ENCODE data around the gene EGR2.

The EGR2 gene

GRCh38 chr10:62817766-62818425, 1.7 kb upstream of the EGR2 start:
- WGBS (ENCODE audit: extremely low coverage, insufficient coverage, low lambda C conversion rate) = no CpG with 5 or more reads among the region's 51 CpGs
- H3K27ac ChIP-seq (ENCODE audit: low read depth, low read length) = no peak overlapping the region
- H4K8ac ChIP-seq (ENCODE audit: low read depth, low read length) = no peak overlapping the region
- no peak overlapping the region for H2AK5ac ChIP-seq (ENCODE audit: low read length)
- H2BK120ac ChIP-seq (ENCODE audit: low read depth, low read length) = no peak overlapping the region
- no peak overlapping the region for H2BK15ac ChIP-seq (replicated peaks; ENCODE audit: low read depth)
- H3K4me2 ChIP-seq (ENCODE audit: low read length) = peak overlapping the region; percentile 52
- H3K4me3 ChIP-seq (ENCODE audit: low read length) = no peak overlapping the region
- H3K56ac ChIP-seq (ENCODE audit: low read length) = peak overlapping the region; percentile 22
- no peak overlapping the region for H3K4ac ChIP-seq (ENCODE audit: low read depth, low read length)
- no peak overlapping the region for H3K23ac ChIP-seq (ENCODE audit: low read length)
- no peaks in the 10 kb centered on the region for H3K79me2 ChIP-seq (ENCODE audit: control insufficient read depth, insufficient read depth, low read length)
- peak; percentile 92 for DNase-seq
- no peak overlapping the region for H2BK5ac ChIP-seq (ENCODE audit: low read length)
- peak overlapping the region; percentile 37 for H3K9ac ChIP-seq (ENCODE audit: low read length)
- H3K4me1 ChIP-seq (ENCODE audit: control insufficient read depth, low read depth, low read length) = no peaks in the 10 kb centered on the region
- H3K79me1 ChIP-seq (ENCODE audit: low read length) = no peaks in the 10 kb centered on the region
- H4K5ac ChIP-seq (ENCODE audit: low read length) = no peak overlapping the region
- H3K36me3 ChIP-seq (ENCODE audit: control insufficient read depth, insufficient read depth, low read length) = no peaks in the 10 kb centered on the region
- H3K27me3 ChIP-seq (ENCODE audit: insufficient read depth, low read length, poor library complexity) = peaks cover 26% of the 10 kb centered on the region
- H3K18ac ChIP-seq (ENCODE audit: low read length) = no peak overlapping the region

- Histone ChIP-seq H4K8ac (ENCODE audit: low read depth, low read length) (no peak overlapping the region), H3K4me3 (ENCODE audit: low read length) (peak overlapping the region; percentile 16), H3K23ac (ENCODE audit: low read length) (no peak overlapping the region), H3K27ac (ENCODE audit: low read depth, low read length) (no peak overlapping the region), H3K56ac (ENCODE audit: low read length) (peak overlapping the region; percentile 18), H4K5ac (ENCODE audit: low read length) (no peak overlapping the region), H2AK5ac (ENCODE audit: low read length) (no peak overlapping the region), H3K79me2 (ENCODE audit: control insufficient read depth, insufficient read depth, low read length) (no peaks in the 10 kb centered on the region), H3K4me1 (ENCODE audit: control insufficient read depth, low read depth, low read length) (no peaks in the 10 kb centered on the region), H3K4ac (ENCODE audit: low read depth, low read length) (no peak overlapping the region), H3K27me3 (ENCODE audit: insufficient read depth, low read length, poor library complexity) (peaks cover 26% of the 10 kb centered on the region), H3K79me1 (ENCODE audit: low read length) (no peaks in the 10 kb centered on the region), H2BK5ac (ENCODE audit: low read length) (no peak overlapping the region), H3K4me2 (ENCODE audit: low read length) (peak overlapping the region; percentile 52), H3K36me3 (ENCODE audit: control insufficient read depth, insufficient read depth, low read length) (no peaks in the 10 kb centered on the region), H3K18ac (ENCODE audit: low read length) (no peak overlapping the region), H2BK120ac (ENCODE audit: low read depth, low read length) (no peak overlapping the region), H2BK15ac (replicated peaks; ENCODE audit: low read depth) (no peak overlapping the region), H3K9ac (ENCODE audit: low read length) (peak overlapping the region; percentile 47)
- DNase-seq = peak; percentile 15
- no CpG with 5 or more reads among the region's 49 CpGs for WGBS (ENCODE audit: extremely low coverage, insufficient coverage, low lambda C conversion rate)
Measured at GRCh38 chr10:62817121-62817765, 1.1 kb upstream of the EGR2 start.

- H3K18ac ChIP-seq (ENCODE audit: low read length) = no peak overlapping the region
- no peaks in the 10 kb centered on the region for H3K36me3 ChIP-seq (ENCODE audit: control insufficient read depth, insufficient read depth, low read length)
- H3K4me1 ChIP-seq (ENCODE audit: control insufficient read depth, low read depth, low read length) = no peaks in the 10 kb centered on the region
- H3K27me3 ChIP-seq (ENCODE audit: insufficient read depth, low read length, poor library complexity) = peaks cover 26% of the 10 kb centered on the region
- H3K79me1 ChIP-seq (ENCODE audit: low read length) = no peaks in the 10 kb centered on the region
- no peak for DNase-seq
- no peak overlapping the region for H2BK120ac ChIP-seq (ENCODE audit: low read depth, low read length)
- H3K4me3 ChIP-seq (ENCODE audit: low read length) = no peak overlapping the region
- no peak overlapping the region for H3K27ac ChIP-seq (ENCODE audit: low read depth, low read length)
- no peak overlapping the region for H4K5ac ChIP-seq (ENCODE audit: low read length)
- peak overlapping the region; percentile 78 for H3K4me2 ChIP-seq (ENCODE audit: low read length)
- no peaks in the 10 kb centered on the region for H3K79me2 ChIP-seq (ENCODE audit: control insufficient read depth, insufficient read depth, low read length)
- H2AK5ac ChIP-seq (ENCODE audit: low read length) = no peak overlapping the region
- no peak overlapping the region for H3K23ac ChIP-seq (ENCODE audit: low read length)
- H2BK15ac ChIP-seq (replicated peaks; ENCODE audit: low read depth) = no peak overlapping the region
- no peak overlapping the region for H3K56ac ChIP-seq (ENCODE audit: low read length)
- no peak overlapping the region for H2BK5ac ChIP-seq (ENCODE audit: low read length)
- no peak overlapping the region for H3K4ac ChIP-seq (ENCODE audit: low read depth, low read length)
- WGBS (ENCODE audit: extremely low coverage, insufficient coverage, low lambda C conversion rate) = no CpG with 5 or more reads among the region's 2 CpGs
- H4K8ac ChIP-seq (ENCODE audit: low read depth, low read length) = no peak overlapping the region
- H3K9ac ChIP-seq (ENCODE audit: low read length) = no peak overlapping the region
Measured at GRCh38 chr10:62816076-62816330, 163 bp downstream of the EGR2 start.

- H3K18ac ChIP-seq (ENCODE audit: low read length) = no peak overlapping the region
- H3K79me2 ChIP-seq (ENCODE audit: control insufficient read depth, insufficient read depth, low read length) = no peaks in the 10 kb centered on the region
- peak overlapping the region; percentile 69 for H3K56ac ChIP-seq (ENCODE audit: low read length)
- WGBS (ENCODE audit: extremely low coverage, insufficient coverage, low lambda C conversion rate) = no CpG with 5 or more reads among the region's 60 CpGs
- no peaks in the 10 kb centered on the region for H3K79me1 ChIP-seq (ENCODE audit: low read length)
- no peaks in the 10 kb centered on the region for H3K4me1 ChIP-seq (ENCODE audit: control insufficient read depth, low read depth, low read length)
- H4K5ac ChIP-seq (ENCODE audit: low read length) = no peak overlapping the region
- H3K36me3 ChIP-seq (ENCODE audit: control insufficient read depth, insufficient read depth, low read length) = no peaks in the 10 kb centered on the region
- no peak overlapping the region for H2BK15ac ChIP-seq (replicated peaks; ENCODE audit: low read depth)
- peaks cover 26% of the 10 kb centered on the region for H3K27me3 ChIP-seq (ENCODE audit: insufficient read depth, low read length, poor library complexity)
- H3K4ac ChIP-seq (ENCODE audit: low read depth, low read length) = no peak overlapping the region
- no peak overlapping the region for H4K8ac ChIP-seq (ENCODE audit: low read depth, low read length)
- no peak overlapping the region for H3K23ac ChIP-seq (ENCODE audit: low read length)
- H3K27ac ChIP-seq (ENCODE audit: low read depth, low read length) = no peak overlapping the region
- H3K4me3 ChIP-seq (ENCODE audit: low read length) = no peak overlapping the region
- H3K4me2 ChIP-seq (ENCODE audit: low read length) = peak overlapping the region; percentile 78
- no peak overlapping the region for H2BK5ac ChIP-seq (ENCODE audit: low read length)
- no peak overlapping the region for H2BK120ac ChIP-seq (ENCODE audit: low read depth, low read length)
- H2AK5ac ChIP-seq (ENCODE audit: low read length) = no peak overlapping the region
- peak overlapping the region; percentile 46 for H3K9ac ChIP-seq (ENCODE audit: low read length)
- peak; percentile 39 for DNase-seq
Measured at GRCh38 chr10:62815381-62816075, 638 bp downstream of the EGR2 start.

GRCh38 chr10:62814756-62815380, 1.3 kb downstream of the EGR2 start:
- Histone ChIP-seq H3K27ac (ENCODE audit: low read depth, low read length) (no peak overlapping the region), H2AK5ac (ENCODE audit: low read length) (no peak overlapping the region), H3K4me1 (ENCODE audit: control insufficient read depth, low read depth, low read length) (no peaks in the 10 kb centered on the region), H3K23ac (ENCODE audit: low read length) (no peak overlapping the region), H3K9ac (ENCODE audit: low read length) (peak overlapping the region; percentile 46), H2BK15ac (replicated peaks; ENCODE audit: low read depth) (no peak overlapping the region), H3K4me2 (ENCODE audit: low read length) (peak overlapping the region; percentile 78), H3K36me3 (ENCODE audit: control insufficient read depth, insufficient read depth, low read length) (no peaks in the 10 kb centered on the region), H3K79me2 (ENCODE audit: control insufficient read depth, insufficient read depth, low read length) (no peaks in the 10 kb centered on the region), H2BK120ac (ENCODE audit: low read depth, low read length) (no peak overlapping the region), H3K79me1 (ENCODE audit: low read length) (no peaks in the 10 kb centered on the region), H3K4ac (ENCODE audit: low read depth, low read length) (no peak overlapping the region), H3K4me3 (ENCODE audit: low read length) (no peak overlapping the region), H2BK5ac (ENCODE audit: low read length) (no peak overlapping the region), H3K27me3 (ENCODE audit: insufficient read depth, low read length, poor library complexity) (peaks cover 24% of the 10 kb centered on the region), H4K5ac (ENCODE audit: low read length) (no peak overlapping the region), H4K8ac (ENCODE audit: low read depth, low read length) (no peak overlapping the region), H3K18ac (ENCODE audit: low read length) (no peak overlapping the region), H3K56ac (ENCODE audit: low read length) (peak overlapping the region; percentile 69)
- WGBS (ENCODE audit: extremely low coverage, insufficient coverage, low lambda C conversion rate) = no CpG with 5 or more reads among the region's 54 CpGs
- peak; percentile 23 for DNase-seq

Measured in mesendoderm (in vitro differentiated cells).